Activated naive CD8-positive, alpha-beta T cell treated with anti-CD3 and anti-CD28 coated beads, Interleukin-2, amount 10 ng/mL, durations not matched to agents 7 days and 5 days (primary cell): ENCODE results near the gene DCAKD. TPM values are rescaled to one million over a fixed set of nuclear protein-coding genes. Genes with fewer than 3 reads are reported as not detected.

Source experiments
- ATAC-seq: fragments of 150-1000 bp; cut with Tn5 transposase; one replicate; pipeline ENCODE4 v1.10.0; 2021; ENCODE audit warnings: low read depth, moderate library complexity
- POLR2A ChIA-PET: fragments of 350-600 bp; sonication (Branson Sonifier 250); formaldehyde crosslinking; loops from one replicate; lab custom pipeline; 2021; ENCODE audit warnings: antibody characterized with exemption; lab: Charles Lee
- DNase-seq: peaks from one replicate; pipeline ENCODE4 v3.0.0; 2021
- H3K27ac Mint-ChIP-seq: one replicate; pipeline ENCODE4 v1.8.0; 2022; ENCODE audit warnings: mild to moderate bottlenecking, mixed read lengths
- H3K27me3 Mint-ChIP-seq: one replicate; pipeline ENCODE4 v1.8.0; 2022; ENCODE audit warnings: mild to moderate bottlenecking, moderate library complexity, mixed read lengths
- H3K36me3 Mint-ChIP-seq: one replicate; pipeline ENCODE4 v1.8.0; 2021; ENCODE audit warnings: mild to moderate bottlenecking, mixed read lengths
- H3K4me1 Mint-ChIP-seq: one replicate; pipeline ENCODE4 v1.8.0; 2021; ENCODE audit warnings: mixed read lengths
- H3K4me3 Mint-ChIP-seq: one replicate; pipeline ENCODE4 v1.8.0; 2022; ENCODE audit warnings: mild to moderate bottlenecking, moderate library complexity, mixed read lengths
- H3K9me3 Mint-ChIP-seq: one replicate; pipeline ENCODE4 v1.8.0; 2021; ENCODE audit warnings: mixed read lengths
- total RNA-seq, 2 experiments: library from RNA; stranded (reverse); gene quantifications; one replicate each; pipeline ENCODE4 v1.2.3, GENCODE V29; 2021

The DCAKD gene
- total RNA-seq, 2 experiments from 2014 or later: 35.5 TPM

DNA sequence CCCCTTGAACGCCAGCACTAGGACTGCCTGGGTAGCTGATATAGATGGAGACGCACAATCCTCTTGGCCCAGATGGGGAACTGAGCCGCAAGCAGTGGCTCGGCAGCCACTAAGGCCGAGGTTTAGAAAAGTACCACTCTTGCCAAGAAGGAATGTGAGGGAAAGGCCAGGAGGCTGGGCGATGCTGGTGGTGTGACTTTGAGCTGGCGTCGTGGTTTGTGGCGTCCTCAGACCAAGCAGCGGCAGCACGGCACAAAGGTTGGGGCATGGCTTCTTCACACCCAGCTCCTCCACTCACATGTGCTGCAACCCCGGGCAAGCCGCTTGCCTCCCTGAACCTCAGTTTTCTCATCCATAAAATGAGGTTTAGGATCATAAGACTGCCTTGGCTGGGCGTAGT is 15.6 kb downstream of the DCAKD start:
- Mint-ChIP-seq H3K4me3 (no peak overlapping the region), H3K36me3 (peaks cover 14% of the 10 kb centered on the region), H3K27me3 (no peaks in the 10 kb centered on the region), H3K4me1 (peaks cover 8% of the 10 kb centered on the region), H3K9me3 (no peaks in the 10 kb centered on the region), H3K27ac (no peak overlapping the region)
- POLR2A ChIA-PET: no interaction called here
- ATAC-seq: no peak
- no peak for DNase-seq

DNA sequence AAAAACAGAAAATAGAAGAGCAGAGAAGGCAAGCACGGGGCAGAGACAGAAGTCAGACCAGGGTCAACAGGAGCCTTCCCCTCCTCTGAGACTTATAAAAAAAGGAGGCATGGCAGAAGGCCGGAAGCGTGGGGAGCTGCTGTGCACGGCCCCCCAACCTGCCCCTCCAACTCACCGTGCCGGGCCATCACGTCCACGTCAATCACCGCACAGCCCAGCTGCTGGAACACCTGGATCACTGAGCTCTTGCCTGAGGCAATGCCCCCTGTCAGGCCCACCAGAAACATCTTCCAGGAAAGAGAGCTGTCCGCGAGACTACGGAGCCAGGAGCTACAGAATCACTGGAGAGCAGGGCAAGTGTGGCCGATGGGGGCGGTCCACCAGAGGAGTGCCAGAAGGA is 16.8 kb downstream of the DCAKD start:
- Mint-ChIP-seq H3K36me3 (peaks cover 14% of the 10 kb centered on the region), H3K4me1 (peaks cover 8% of the 10 kb centered on the region), H3K27ac (no peak overlapping the region), H3K4me3 (no peak overlapping the region), H3K27me3 (no peaks in the 10 kb centered on the region), H3K9me3 (no peaks in the 10 kb centered on the region)
- ATAC-seq (no peak), DNase-seq (no peak)
- POLR2A ChIA-PET: no interaction called here

DNA sequence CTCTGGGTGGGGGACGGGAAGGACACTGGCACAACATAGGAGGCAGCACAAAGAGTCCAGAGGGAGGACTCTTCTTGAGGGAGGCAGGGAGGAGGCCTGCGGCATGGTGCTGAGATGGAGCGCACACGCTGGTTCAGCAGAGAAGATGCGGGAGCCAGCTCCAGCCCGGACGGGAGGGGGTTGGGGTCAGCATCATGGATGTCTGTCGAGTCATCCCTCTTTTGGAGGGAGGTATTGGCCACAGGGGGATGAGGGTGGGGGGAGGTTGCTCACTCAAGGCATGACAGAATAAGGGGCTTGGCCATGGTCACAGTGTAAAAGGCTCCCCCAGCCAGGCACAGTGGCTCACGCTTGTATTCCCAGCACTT is 19.3 kb downstream of the DCAKD start:
- ATAC-seq (no peak), DNase-seq (no peak)
- peaks cover 14% of the 10 kb centered on the region for H3K36me3 Mint-ChIP-seq
- peaks cover 6% of the 10 kb centered on the region for H3K4me1 Mint-ChIP-seq
- H3K4me3 Mint-ChIP-seq: no peak overlapping the region
- H3K27ac Mint-ChIP-seq: no peak overlapping the region
- H3K9me3 Mint-ChIP-seq: no peaks in the 10 kb centered on the region
- no peaks in the 10 kb centered on the region for H3K27me3 Mint-ChIP-seq
- POLR2A ChIA-PET: no interaction called here

DNA sequence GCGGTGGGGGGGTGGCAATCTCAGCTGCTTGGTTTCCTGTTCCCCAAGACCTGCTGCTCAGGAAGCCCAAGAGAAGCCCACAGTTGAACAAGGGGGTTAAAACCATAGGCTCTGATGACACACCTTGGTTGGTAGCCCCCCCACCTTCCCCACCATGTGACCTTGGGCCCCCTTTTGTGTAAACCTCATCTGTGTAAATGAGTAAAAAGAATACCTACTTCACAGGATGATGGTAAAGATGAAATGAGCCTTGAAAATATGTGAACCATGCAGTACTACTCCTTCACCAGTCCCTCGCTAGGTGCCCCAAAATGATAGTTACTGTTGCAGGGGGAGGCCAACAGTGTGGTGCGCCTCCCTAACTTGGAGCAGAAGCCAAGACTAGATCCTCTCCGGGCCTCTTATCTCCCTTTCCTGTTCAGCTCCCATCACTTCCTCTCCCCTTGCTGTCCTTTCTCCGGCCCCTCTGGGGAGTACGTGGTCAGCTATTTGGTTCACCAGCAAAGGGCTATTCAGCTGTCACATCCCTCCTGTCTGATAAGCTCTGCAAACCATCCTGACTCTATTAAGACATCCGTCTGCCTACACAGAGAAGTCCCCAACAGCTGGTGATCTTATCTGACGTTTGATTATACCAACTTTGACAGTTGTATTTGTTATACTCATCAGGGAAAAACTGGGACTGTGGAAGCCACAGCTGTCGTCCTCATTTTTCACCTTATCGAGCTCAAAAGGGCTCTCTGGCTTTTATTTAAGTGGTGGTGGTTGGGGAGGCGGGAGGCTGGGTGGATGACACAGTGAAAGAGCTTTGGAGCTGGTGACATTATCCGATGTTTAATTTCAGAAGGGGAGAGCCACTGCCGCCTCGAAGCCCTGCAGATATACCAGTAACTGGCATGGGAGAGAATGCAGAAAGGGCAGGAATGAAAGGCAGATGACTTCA is 19.9 kb downstream of the DCAKD start:
- Mint-ChIP-seq H3K9me3 (no peaks in the 10 kb centered on the region), H3K27me3 (no peaks in the 10 kb centered on the region), H3K27ac (peak overlapping the region; percentile 52), H3K36me3 (peaks cover 14% of the 10 kb centered on the region), H3K4me3 (no peak overlapping the region), H3K4me1 (peaks cover 6% of the 10 kb centered on the region)
- POLR2A ChIA-PET: no interaction called here
- DNase-seq: no peak
- ATAC-seq: no peak

DNA sequence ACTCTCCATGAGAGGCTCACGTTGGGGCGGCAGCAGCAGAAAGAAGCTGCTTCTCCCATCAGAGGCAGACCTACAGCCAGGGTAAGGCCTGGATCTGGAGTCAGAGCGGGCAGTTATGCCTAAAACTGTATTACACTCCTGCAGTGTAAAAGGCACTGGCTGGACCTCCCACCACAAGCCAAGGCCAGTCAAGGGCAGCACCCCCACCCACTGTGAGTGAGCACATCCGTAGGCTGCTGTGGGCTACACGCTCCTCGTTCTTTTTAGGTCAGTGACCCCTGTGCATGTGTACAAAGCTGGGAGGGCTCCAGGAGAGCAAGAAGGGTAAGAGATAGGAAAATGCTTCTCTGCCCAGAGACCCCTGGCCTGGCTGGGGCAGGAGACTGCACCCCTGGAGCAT is 20.7 kb downstream of the DCAKD start:
- DNase-seq (no peak), ATAC-seq (no peak)
- Mint-ChIP-seq H3K27ac (peak overlapping the region; percentile 35), H3K36me3 (peaks cover 14% of the 10 kb centered on the region), H3K4me3 (no peak overlapping the region), H3K4me1 (peaks cover 6% of the 10 kb centered on the region), H3K27me3 (no peaks in the 10 kb centered on the region), H3K9me3 (no peaks in the 10 kb centered on the region)
- POLR2A ChIA-PET: no interaction called here

DNA sequence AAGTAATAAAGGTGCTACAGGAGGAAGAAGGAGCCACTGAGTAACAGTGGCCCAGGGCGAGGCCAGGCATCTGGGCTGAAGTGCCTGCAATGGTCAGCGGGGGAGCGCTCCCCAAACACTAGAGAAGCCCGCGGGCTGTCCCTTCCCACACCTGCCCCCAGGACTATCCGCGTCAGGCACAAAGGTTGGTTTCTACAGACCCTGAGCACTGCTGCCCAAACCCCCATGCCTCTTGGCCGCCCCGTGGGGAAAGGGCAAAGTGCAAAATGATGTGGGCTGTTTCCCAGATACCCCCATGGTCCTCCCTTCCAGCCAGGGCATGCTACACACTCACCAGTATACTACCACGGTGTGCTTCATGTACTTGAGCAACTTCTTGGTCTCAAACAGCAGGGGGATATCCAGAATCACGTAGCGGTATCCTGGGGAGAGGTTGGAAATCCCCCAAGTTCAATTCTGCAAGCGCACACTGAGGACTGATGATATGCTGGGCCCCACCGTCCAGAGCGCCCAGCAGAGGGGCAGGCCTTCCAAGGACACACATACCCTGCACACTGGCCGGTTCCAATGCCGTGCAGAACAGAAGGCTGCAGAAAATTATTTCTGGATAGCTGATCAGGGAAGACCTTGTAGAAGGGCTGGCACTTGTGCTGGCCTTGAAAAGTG is 21.5 kb downstream of the DCAKD start:
- no peaks in the 10 kb centered on the region for H3K27me3 Mint-ChIP-seq
- POLR2A ChIA-PET: no interaction called here
- DNase-seq: no peak

DNA sequence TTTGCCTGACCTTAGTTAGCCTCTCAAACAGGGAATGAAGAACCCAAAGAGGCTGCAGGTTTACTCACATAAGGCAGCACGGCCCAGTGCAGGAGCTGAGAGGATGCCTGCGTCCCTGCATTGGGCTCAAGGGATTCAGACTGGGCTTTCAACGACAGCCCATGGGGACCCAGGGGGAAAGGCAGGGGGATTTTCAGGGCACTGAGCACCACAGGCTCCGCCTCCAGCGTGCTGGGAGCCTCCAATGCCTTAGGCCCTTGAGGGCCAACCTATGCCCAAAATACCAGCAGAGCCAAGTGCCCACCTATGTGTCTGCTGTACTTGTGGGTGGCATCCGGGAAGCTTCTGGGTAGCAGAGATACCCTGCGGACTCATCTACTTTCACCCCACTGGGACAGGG is 22.3 kb downstream of the DCAKD start:
- Mint-ChIP-seq H3K9me3 (no peaks in the 10 kb centered on the region), H3K36me3 (peaks cover 11% of the 10 kb centered on the region), H3K27me3 (no peaks in the 10 kb centered on the region), H3K27ac (no peak overlapping the region), H3K4me3 (no peak overlapping the region), H3K4me1 (peaks cover 6% of the 10 kb centered on the region)
- ATAC-seq (no peak), DNase-seq (no peak)
- POLR2A ChIA-PET: no interaction called here

More for the DNA sequence above, 21.5 kb downstream of the DCAKD start:
- Mint-ChIP-seq H3K9me3 (no peaks in the 10 kb centered on the region), H3K36me3 (peaks cover 14% of the 10 kb centered on the region), H3K4me1 (peaks cover 6% of the 10 kb centered on the region), H3K4me3 (no peak overlapping the region), H3K27ac (peak overlapping the region; percentile 24)
- no peak for ATAC-seq

DNA sequence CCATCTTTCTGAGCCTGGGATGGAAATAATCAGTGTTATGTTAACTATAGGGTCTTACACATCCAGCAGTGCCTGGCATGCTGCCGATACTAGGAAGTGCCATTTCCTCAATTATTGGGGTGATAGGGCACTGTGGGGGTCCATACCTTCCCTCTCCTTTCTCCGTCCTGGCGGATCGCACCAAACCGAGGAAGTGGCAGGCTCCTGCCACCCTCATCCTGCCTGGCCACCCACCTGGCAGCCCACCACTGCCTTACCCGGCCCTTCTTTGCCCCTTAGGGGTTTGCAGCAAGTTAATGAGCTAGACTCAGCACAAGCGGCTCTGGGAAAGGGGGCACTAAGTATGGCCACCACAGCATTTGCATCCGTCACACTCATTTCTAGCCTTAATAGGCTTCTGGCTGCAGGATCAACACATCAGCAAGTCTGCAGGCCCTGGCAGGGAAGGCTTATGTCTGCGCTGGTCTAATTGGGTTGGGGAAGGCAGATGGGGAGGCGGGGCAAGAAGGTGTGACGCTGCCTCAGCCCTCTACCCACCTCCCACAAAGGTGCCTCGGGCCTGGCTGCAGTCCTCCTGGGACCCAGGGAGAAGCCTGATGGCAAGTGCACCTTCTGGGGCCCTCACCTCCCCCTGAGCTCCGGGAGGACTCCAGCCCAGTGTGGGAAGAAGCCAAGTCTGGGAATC is 28.6 kb downstream of the DCAKD start:
- no peaks in the 10 kb centered on the region for H3K9me3 Mint-ChIP-seq
- DNase-seq: no peak
- no peak overlapping the region for H3K27ac Mint-ChIP-seq
- ATAC-seq: no peak
- H3K36me3 Mint-ChIP-seq: peaks cover 9% of the 10 kb centered on the region
- peaks cover 31% of the 10 kb centered on the region for H3K27me3 Mint-ChIP-seq
- peaks cover 17% of the 10 kb centered on the region for H3K4me1 Mint-ChIP-seq
- no peak overlapping the region for H3K4me3 Mint-ChIP-seq
- POLR2A ChIA-PET: interaction anchor here (0.6 to 1.7 kb wide), 3 partner anchors 80 to 105 kb away, joined by 3 to 4 read pairs (median 3); no protein-coding TSS in a partner anchor

DNA sequence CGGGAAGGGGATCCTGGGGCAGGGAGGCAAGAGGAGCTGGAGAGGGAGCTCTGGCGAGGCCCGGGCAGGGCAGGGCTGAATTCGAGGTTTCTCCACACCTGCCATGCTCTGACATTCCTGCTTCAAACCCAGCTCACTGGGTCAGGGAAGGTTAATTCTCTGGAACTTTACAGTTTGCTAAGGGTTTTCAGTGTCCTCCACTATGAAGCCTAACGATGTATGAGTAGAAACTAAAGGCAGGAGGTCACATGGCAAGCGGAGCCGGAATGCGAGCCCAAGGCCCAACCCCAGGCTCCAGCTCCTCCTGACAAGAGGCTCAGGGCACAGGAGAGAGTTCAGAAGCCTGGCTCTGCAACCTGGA is 29.2 kb downstream of the DCAKD start:
- POLR2A ChIA-PET: interaction anchor here (0.6 to 1.7 kb wide), 3 partner anchors 80 to 104 kb away, joined by 3 to 4 read pairs (median 3); no protein-coding TSS in a partner anchor
- Mint-ChIP-seq H3K4me1 (peaks cover 17% of the 10 kb centered on the region), H3K27ac (no peak overlapping the region), H3K36me3 (peaks cover 9% of the 10 kb centered on the region), H3K27me3 (peaks cover 31% of the 10 kb centered on the region), H3K4me3 (no peak overlapping the region), H3K9me3 (no peaks in the 10 kb centered on the region)
- ATAC-seq (peak; percentile 4), DNase-seq (no peak)

DNA sequence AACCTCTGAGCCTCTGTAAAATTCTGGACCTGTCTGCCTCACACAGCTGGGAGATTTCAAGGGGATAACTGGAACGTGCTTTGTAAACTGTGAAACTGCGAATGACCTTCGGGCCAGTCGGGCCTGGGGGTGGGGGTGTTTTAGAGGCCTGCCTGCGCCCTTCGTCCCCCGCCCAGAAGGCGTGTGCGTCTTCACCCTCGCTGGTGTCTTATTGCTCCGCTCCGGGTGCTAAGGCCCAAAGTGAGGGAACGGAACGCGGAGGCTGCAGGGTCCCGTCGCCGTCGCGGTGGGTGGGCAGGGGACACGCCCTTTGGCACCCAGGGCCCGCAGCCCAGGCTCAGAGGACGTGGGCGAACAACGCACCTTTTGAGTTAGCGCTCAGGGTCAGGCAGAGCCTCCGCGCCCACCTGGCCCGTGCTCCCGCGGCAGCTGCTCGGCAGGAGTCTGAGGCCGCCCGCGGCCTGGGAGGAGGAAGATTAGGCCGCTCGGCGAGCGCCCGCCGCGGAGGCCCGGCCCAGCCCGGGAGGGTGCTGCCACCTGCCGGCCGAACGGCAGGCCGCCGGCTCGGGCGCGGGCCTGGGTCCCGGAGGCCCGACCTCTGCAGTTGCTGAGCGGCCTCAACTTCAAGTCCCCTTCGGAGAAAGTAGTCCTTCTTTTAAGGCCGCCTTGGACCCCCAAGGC is 29.7 kb downstream of the DCAKD start:
- peaks cover 33% of the 10 kb centered on the region for H3K27me3 Mint-ChIP-seq
- DNase-seq (peak; percentile 85), ATAC-seq (peak; percentile 82)
- peaks cover 9% of the 10 kb centered on the region for H3K36me3 Mint-ChIP-seq
- no peaks in the 10 kb centered on the region for H3K9me3 Mint-ChIP-seq
- H3K4me3 Mint-ChIP-seq: peak overlapping the region; percentile 29
- H3K4me1 Mint-ChIP-seq: peaks cover 17% of the 10 kb centered on the region
- no peak overlapping the region for H3K27ac Mint-ChIP-seq
- POLR2A ChIA-PET: interaction anchor here (1.1 to 2.1 kb wide), 4 partner anchors 74 to 104 kb away, joined by 3 to 5 read pairs (median 4); partner anchors contain the start of gene KIF18B

DNA sequence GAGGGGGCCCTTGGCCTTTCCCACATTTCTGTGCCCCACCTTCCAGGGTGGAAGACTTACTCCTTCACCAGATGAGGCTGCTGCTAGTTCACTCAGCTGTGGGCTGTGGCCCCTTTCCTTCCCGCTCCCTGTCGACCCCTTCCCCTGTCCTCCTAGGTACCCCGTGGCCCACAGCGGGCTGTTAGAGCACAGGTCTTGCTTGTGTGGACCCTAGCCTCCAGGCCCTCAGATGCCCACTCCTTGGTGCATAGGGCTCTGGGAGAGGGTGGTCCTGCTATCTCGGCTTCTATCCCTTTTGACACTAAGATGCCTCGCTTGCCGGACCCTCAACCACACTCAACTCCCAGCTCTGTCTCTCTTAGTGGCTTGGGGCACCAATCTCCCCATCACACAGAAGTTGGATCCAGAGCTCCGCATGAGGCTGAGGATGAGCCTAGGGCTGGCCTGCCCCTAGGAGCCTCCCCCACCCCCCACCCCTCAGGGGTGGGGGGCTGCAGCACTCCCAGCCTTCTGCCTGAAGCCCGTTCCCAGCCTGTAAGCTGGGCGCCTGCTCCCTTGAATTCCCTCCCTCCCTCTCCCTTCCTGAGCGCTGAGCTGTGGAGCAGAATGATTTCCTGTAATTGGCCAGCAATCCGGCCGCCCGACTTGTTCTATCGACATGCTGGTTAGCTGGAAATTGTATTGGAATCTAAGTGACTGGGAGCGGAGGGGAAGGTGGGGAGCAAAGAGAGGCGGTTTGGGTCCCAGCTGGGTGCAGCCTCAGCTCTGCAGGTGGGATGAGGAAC is 30.9 kb downstream of the DCAKD start:
- H3K4me3 Mint-ChIP-seq: no peak overlapping the region
- H3K27me3 Mint-ChIP-seq: peaks cover 36% of the 10 kb centered on the region
- no peak overlapping the region for H3K27ac Mint-ChIP-seq
- DNase-seq (no peak), ATAC-seq (no peak)
- peaks cover 17% of the 10 kb centered on the region for H3K4me1 Mint-ChIP-seq
- H3K9me3 Mint-ChIP-seq: no peaks in the 10 kb centered on the region
- POLR2A ChIA-PET: interaction anchor here (1.0 to 2.1 kb wide), 4 partner anchors 73 to 464 kb away, joined by 3 to 5 read pairs (median 4); partner anchors contain the start of gene KIF18B
- peaks cover 9% of the 10 kb centered on the region for H3K36me3 Mint-ChIP-seq
